A172 (cell line): ENCODE results near the gene WNT16. TPM values are rescaled to one million over a fixed set of nuclear protein-coding genes. Genes with fewer than 3 reads are reported as not detected.

Source experiments
- total RNA-seq: library from RNA; depleted of rRNA; stranded (reverse); fragments of >200 nt; shearing (Covaris generic); gene quantifications from 2 replicates; pipeline ENCODE4 v1.2.3, GENCODE V29; 2014; rRNA removed

WNT16 gene
- total RNA-seq, 1 experiment from 2014 or later: not detected

Other genes starting within 250 kb of the WNT16 start
- gene FAM3C, start 67.3 kb downstream of the WNT16 start, total RNA-seq: 67.1 and 75.2 TPM in 2 replicates